GM19468 (cell line): ENCODE data around the gene ARID3A.
"Not testable (repeated sequence)": the region's sequence is repeated elsewhere in the genome, so short reads cannot be mapped to it uniquely, and the experiment has no call there.

Source experiments
- ATAC-seq: cut with Tn5 transposase; IDR thresholded peaks from one replicate; pipeline ENCODE4 v1.9.1; 2021; ENCODE audit warnings: mild to moderate bottlenecking, moderate library complexity, moderate number of reproducible peaks; ENCODE audit not compliant: unreplicated experiment; ENCODE audit errors: extremely low read depth

The ARID3A gene

DNA sequence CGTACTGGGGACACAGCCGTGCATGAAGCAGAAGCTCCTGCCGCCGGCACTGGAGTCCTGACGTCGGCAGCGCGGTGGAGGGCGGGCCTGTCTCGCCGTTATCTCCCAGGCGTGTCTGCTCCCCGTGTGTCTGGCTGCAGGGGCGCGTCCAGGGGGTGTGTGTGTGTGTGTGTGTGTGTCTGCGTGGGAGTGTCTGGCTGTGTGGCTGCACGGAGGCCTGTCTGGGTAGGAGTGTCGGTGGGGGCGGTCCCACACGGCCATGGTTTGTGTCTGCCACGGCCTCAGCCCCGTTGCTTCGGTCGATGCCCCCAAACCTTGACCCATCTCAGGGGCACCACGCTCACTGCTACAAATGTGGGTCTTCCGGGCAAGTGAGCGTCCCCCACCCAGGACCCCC lies 18.3 kb downstream of the ARID3A start:
- ATAC-seq: no peak

DNA sequence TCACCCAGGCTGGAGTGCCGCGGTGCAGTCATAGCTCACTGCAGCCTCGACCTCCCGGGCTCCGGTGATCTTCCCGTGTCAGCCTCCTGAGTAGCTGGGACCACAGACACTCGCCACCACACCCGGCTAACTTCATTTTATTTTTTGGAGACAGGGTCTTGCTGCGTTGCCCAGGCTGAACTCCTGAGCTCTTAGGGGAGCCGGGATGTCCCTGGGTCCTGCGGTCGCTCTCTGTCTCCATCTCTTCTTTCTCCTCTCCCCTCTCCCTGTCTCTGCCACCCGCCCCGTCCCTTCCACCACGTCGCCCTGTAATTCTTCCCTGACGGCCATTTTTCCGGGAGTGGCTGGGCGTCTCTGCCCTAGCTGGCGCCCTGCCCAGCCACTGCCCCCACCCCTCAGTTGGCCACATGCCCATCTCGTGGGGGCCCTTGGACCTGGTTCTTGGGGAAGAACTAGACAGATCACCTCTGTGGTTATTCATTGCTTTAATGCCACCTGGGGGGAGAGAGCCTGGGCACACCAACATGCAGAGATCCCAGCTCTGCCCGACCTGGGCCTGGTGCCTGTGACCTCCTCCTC lies 18.9 kb downstream of the ARID3A start:
- no peak for ATAC-seq

DNA sequence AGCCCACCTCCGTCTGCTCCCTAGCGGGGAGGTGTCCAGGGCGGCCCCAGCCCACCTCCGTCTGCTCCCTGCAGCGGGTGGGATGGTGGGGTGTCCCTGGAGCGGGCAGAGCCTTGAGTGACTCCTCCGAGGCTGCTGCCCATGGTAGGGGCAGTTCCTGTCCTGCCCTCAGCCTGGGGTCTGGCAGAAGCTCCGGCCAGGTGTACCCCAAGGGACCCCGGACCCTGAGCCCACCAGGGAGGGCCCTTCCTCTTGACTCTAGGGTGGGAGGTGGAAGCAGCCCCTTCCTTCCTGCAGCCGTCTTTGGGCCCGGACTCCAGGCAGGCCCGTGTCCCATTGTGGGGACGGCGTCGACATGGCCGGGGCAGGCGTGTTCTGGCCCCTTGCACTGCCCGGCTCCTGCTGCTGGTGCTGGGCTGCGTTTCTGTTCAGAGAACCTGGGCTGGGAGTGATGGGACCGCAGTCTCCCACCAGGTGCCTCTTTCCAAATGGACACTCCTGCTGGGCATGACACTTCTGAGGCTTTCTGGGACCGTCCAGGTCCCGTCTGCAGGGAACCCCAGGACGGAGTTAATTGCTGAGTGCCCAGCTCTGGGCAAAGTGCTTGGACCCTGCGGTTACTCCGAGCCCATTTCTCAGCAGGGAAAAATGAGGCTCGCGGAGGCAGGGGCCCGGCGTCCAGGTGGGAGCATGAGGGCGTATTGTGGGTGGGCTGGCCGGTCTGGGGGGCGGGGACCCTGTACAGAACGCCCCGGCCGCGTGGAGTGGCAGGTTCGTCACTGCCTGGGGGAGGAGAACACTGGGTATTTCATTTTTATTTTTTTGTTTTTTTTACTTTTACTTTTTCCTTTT lies 19.8 kb downstream of the ARID3A start:
- no peak for ATAC-seq

DNA sequence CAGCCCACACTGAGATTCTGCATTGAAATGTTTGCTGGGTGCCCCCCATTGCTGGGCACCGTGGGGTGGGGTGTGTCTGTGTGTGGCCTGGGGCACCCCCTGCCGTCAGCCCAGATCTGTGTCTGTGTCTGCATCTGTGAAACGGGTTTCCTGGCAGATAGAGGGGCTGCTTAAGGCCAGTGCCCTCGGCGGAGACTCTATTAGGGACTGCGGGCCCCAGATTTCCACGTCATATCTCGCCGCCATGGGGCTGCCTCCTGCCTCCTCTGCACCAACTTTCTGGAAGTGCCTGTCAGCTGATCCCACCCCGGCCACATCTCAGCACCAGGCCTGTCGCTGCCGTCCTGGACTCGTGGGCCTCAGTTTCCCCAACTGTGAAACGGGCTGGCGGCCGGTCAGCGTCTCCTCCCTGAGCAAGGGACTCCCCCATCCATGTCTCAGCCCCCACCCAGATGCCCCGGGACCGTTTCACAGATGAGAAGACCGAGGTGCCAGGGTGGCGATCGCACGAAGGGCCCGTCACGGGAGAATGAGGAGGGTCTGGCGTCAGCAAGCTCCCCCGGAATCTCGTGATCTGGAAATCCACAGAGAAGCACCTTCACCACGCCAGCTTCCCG lies 21.4 kb downstream of the ARID3A start:
- ATAC-seq: no peak

GRCh38 chr19:947707-948539 lies 22.1 kb downstream of the ARID3A start:
- peak; percentile 40 for ATAC-seq

DNA sequence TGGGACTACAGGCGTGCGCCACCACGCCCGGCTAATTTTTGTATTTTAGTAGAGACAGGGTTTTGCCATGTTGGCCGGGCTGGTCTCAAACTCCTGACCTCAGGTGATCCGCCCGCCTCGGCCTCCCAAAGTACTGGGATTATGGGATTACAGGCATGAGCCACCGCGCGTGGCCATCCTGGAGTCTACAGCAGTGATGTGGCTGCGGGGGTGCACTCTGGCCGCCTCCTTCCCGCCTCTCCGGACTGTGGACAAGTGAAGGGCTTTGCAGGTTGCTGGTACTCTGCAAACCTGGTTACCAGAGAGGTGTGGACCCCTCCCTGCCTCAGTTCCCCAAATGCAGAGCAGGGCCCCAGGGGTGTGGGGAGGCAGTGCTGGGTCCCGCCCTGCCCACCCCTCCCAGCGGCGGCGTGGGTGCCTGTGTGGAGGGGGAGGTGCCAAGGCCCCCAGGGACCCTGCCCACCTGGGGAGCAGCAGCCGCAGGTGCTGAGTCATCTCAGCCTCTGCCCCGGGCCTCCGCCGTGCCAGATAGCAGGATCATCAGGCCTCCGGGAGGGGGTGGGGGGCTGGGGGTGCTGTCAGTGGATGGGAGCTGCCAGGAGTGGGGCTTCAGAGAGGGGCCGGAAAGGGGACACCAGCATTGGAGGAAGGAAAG lies 23.1 kb downstream of the ARID3A start:
- no peak for ATAC-seq

DNA sequence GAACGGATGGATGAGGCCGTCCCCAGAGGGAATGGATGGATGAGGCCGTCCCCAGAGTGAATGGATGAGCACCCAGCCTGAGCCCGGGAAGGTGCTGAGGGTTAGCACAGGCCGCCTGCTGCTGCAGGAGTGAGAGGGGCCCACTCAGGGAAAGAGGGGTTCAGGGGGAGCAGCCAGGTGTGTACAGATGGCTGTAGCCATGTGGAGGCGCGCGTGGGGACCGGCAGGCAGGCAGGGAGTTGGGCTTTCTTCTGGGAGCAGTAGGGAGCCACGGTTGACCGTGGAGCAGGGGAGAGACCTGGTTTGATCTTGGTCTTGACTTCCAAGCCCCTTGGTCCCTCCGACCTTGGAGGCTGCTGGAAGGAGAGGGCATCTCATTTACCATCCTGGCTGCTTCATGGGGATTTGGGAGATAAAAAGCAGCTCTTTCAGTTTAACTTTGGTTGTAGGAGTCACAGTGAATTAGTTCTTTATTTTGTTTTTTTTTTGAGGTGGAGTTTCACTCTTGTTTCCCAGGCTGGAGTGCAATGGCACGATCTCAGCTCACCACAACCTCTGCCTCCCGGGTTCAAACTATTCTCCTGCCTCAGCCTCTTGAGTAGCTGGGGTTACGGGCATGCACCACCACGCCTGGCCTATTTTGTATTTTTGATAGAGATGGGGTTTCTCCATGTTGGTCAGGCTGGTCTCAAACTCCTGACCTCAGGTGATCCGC lies 24.7 kb downstream of the ARID3A start:
- ATAC-seq: no peak

- no peak for ATAC-seq
Observed at GRCh38 chr19:952049-952679, 26.3 kb downstream of the ARID3A start.

GRCh38 chr19:952680-953444 lies 27.0 kb downstream of the ARID3A start:
- ATAC-seq: no peak

- ATAC-seq: no peak
Observed at GRCh38 chr19:953445-954271, 27.8 kb downstream of the ARID3A start.

DNA sequence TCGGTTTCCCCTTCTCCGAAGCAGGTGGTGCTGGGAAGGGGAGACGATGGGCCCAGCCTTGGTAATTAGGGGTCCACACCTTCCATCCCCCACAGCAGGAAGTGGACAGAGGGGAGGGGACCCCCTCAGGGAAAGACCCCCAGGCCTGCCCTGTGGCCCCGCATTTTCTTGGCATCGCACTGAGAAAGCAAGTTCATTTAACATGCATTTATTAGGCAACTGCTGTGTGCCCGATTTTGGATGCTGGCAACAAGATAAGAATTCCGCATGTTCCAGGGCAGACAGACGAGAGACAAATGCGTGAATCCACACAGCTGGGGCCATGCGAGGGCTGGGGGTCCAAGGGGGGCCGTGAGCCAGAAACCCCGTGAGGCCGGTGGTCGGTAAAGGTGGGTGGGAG lies 28.4 kb downstream of the ARID3A start:
- no peak for ATAC-seq

GRCh38 chr19:954672-955494 lies 29.0 kb downstream of the ARID3A start:
- no peak for ATAC-seq

- ATAC-seq: no peak
Observed at GRCh38 chr19:955803-956765, 30.2 kb downstream of the ARID3A start.

- ATAC-seq: no peak
Observed at GRCh38 chr19:956766-957440, 31.1 kb downstream of the ARID3A start.

- ATAC-seq: not testable (repeated sequence)
Observed at GRCh38 chr19:957578-957977, 31.7 kb downstream of the ARID3A start.
